Measurements from ENCODE around the gene TBL1XR1. TPM values are rescaled to one million over a fixed set of nuclear protein-coding genes. Genes with fewer than 3 reads are reported as not detected.

TBL1XR1 gene
- total RNA-seq, 1 donor from 2014 or later: 372 TPM

- Mint-ChIP-seq H3K9me3 (ENCODE audit: low read depth) (no peaks in the 10 kb centered on the region), H3K27ac (ENCODE audit: unreplicated experiment) (peak overlapping the region; percentile 41), H3K36me3 (ENCODE audit: low read depth) (no peaks in the 10 kb centered on the region), H3K4me1 (ENCODE audit: low read depth) (peaks cover 83% of the 10 kb centered on the region), H3K4me3 (ENCODE audit: unreplicated experiment) (no peak overlapping the region), H3K27me3 (ENCODE audit: low read depth) (no peaks in the 10 kb centered on the region)
- no peak for TF ChIP-seq CTCF (IDR thresholded peaks at IDR 0.05)
- no peak for DNase-seq (ENCODE audit: low spot score)
Measured at GRCh38 chr3:177106594-177106993, 90.7 kb downstream of the TBL1XR1 start.

GRCh38 chr3:177106184-177106583, 91.1 kb downstream of the TBL1XR1 start:
- peak overlapping the region; percentile 41 for H3K27ac Mint-ChIP-seq (ENCODE audit: unreplicated experiment)
- TF ChIP-seq CTCF (IDR thresholded peaks at IDR 0.05): no peak
- H3K9me3 Mint-ChIP-seq (ENCODE audit: low read depth): no peaks in the 10 kb centered on the region
- no peaks in the 10 kb centered on the region for H3K27me3 Mint-ChIP-seq (ENCODE audit: low read depth)
- no peak overlapping the region for H3K4me3 Mint-ChIP-seq (ENCODE audit: unreplicated experiment)
- DNase-seq (ENCODE audit: low spot score): no peak
- no peaks in the 10 kb centered on the region for H3K36me3 Mint-ChIP-seq (ENCODE audit: low read depth)
- peaks cover 83% of the 10 kb centered on the region for H3K4me1 Mint-ChIP-seq (ENCODE audit: low read depth)

GRCh38 chr3:177105623-177106022, 91.7 kb downstream of the TBL1XR1 start:
- no peak for TF ChIP-seq CTCF (IDR thresholded peaks at IDR 0.05)
- H3K36me3 Mint-ChIP-seq (ENCODE audit: low read depth): no peaks in the 10 kb centered on the region
- DNase-seq (ENCODE audit: low spot score): no peak
- no peaks in the 10 kb centered on the region for H3K27me3 Mint-ChIP-seq (ENCODE audit: low read depth)
- peak overlapping the region; percentile 25 for H3K4me3 Mint-ChIP-seq (ENCODE audit: unreplicated experiment)
- H3K27ac Mint-ChIP-seq (ENCODE audit: unreplicated experiment): peak overlapping the region; percentile 74
- no peaks in the 10 kb centered on the region for H3K9me3 Mint-ChIP-seq (ENCODE audit: low read depth)
- peaks cover 82% of the 10 kb centered on the region for H3K4me1 Mint-ChIP-seq (ENCODE audit: low read depth)

GRCh38 chr3:177104299-177104992, 92.8 kb downstream of the TBL1XR1 start:
- no peaks in the 10 kb centered on the region for H3K36me3 Mint-ChIP-seq (ENCODE audit: low read depth)
- TF ChIP-seq CTCF (IDR thresholded peaks at IDR 0.05): no peak
- no peaks in the 10 kb centered on the region for H3K27me3 Mint-ChIP-seq (ENCODE audit: low read depth)
- no peak for DNase-seq (ENCODE audit: low spot score)
- H3K4me3 Mint-ChIP-seq (ENCODE audit: unreplicated experiment): no peak overlapping the region
- H3K4me1 Mint-ChIP-seq (ENCODE audit: low read depth): peaks cover 71% of the 10 kb centered on the region
- H3K27ac Mint-ChIP-seq (ENCODE audit: unreplicated experiment): peak overlapping the region; percentile 60
- H3K9me3 Mint-ChIP-seq (ENCODE audit: low read depth): no peaks in the 10 kb centered on the region

- peaks cover under 1% of the 10 kb centered on the region for H3K36me3 Mint-ChIP-seq (ENCODE audit: low read depth)
- DNase-seq (ENCODE audit: low spot score): no peak
- no peaks in the 10 kb centered on the region for H3K9me3 Mint-ChIP-seq (ENCODE audit: low read depth)
- TF ChIP-seq CTCF (IDR thresholded peaks at IDR 0.05): no peak
- peaks cover 64% of the 10 kb centered on the region for H3K4me1 Mint-ChIP-seq (ENCODE audit: low read depth)
- H3K27me3 Mint-ChIP-seq (ENCODE audit: low read depth): no peaks in the 10 kb centered on the region
- peak overlapping the region; percentile 66 for H3K27ac Mint-ChIP-seq (ENCODE audit: unreplicated experiment)
- peak overlapping the region; percentile 3 for H3K4me3 Mint-ChIP-seq (ENCODE audit: unreplicated experiment)
Measured at GRCh38 chr3:177102553-177102952, 94.7 kb downstream of the TBL1XR1 start.
